ENCODE data around the gene G0S2.

- no peak for TF ChIP-seq MXI1 (IDR thresholded peaks at IDR 0.05; ENCODE audit: borderline replicate concordance, low read depth, low read length)
- TF ChIP-seq CTCF (conservative IDR thresholded peaks at IDR 0.05; ENCODE audit: low read depth, low read length) = no peak
- TF ChIP-seq RAD21 (IDR thresholded peaks at IDR 0.05; ENCODE audit: low read length) = no peak
- no peak for TF ChIP-seq POLR2A (IDR thresholded peaks at IDR 0.05; ENCODE audit: low read depth, low read length)
- TF ChIP-seq MAFK (IDR thresholded peaks at IDR 0.05; ENCODE audit: low read depth, low read length) = no peak
- no peak for TF ChIP-seq MAZ (IDR thresholded peaks at IDR 0.05; ENCODE audit: borderline replicate concordance, low read depth, low read length)
- TF ChIP-seq RFX5 (IDR thresholded peaks at IDR 0.05; ENCODE audit: low read depth, low read length) = no peak
- TF ChIP-seq USF2 (IDR thresholded peaks at IDR 0.05; ENCODE audit: low read depth, low read length) = no peak
- no peak for TF ChIP-seq ELK1 (IDR thresholded peaks at IDR 0.05; ENCODE audit: borderline replicate concordance, low read depth, low read length)
- no peak for TF ChIP-seq BHLHE40 (IDR thresholded peaks at IDR 0.05; ENCODE audit: low read depth, low read length)
- no peak for TF ChIP-seq SMC3 (IDR thresholded peaks at IDR 0.05; ENCODE audit: low read depth, low read length)
- no peak for TF ChIP-seq FOS (IDR thresholded peaks at IDR 0.05; ENCODE audit: low read depth, low read length)
- TF ChIP-seq CEBPB (IDR thresholded peaks at IDR 0.05; ENCODE audit: low read depth, low read length) = no peak
- TF ChIP-seq NFE2L2 (IDR thresholded peaks at IDR 0.05; ENCODE audit: low read depth, low read length) = no peak
Observed at GRCh38 chr1:209720826-209721225, 45.6 kb downstream of the G0S2 start.
